ENCODE results near the gene ZMYND10.
A peak's percentile ranks its signal among the peaks of the same experiment; 100 is the strongest.

The ZMYND10 gene

DNA sequence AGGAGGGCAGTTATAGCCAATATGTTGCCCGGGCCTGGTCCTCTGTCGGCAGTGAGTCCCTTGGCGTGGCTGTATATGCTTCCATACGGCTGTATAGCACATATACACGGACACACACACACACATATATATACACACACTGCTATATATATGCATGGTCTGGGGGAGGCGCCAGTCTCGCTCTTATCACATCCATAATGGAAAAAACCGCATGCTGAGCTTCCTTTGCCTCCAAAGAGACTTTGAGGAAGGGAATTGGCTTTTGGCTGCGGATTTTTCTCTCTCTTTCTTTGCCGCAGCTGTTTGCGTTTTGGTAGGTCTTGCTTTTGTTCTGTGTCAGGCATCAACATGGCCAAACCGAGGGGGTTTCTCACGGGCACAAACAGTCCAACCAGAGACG is 25.1 kb upstream of the ZMYND10 start:
- no peak for DNase-seq (ENCODE audit: low spot score)

DNA sequence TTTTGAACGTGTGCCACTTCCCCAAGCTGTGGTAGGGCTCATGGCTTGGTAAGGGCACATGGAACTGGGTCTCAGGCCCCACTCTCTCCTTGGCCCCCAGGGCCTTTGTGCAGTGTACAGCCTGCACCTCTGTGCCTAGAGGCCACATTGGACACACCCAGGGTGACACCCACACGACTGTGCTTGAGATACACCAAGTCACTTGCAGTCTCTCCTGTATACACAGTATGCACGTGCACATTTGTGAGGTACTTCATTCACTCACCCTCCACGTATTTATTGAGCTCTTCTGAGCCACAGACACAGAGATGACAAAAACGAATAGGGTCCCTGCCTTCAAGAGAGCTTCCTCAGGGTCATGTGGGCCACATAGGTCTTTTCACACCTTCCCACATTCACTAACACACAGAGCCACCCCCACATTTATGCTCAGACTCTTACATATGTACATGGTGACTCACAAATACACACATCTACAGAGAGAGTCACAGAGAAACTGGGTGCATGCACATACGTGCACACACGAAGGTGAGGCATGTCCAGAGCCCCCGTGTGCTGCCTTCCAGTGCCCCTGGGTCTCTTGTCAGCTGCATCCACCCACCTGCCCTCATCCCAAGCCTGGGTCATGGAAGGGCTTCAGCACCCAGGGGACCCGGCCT is 23.6 kb upstream of the ZMYND10 start:
- DNase-seq (ENCODE audit: low spot score), result no peak

DNA sequence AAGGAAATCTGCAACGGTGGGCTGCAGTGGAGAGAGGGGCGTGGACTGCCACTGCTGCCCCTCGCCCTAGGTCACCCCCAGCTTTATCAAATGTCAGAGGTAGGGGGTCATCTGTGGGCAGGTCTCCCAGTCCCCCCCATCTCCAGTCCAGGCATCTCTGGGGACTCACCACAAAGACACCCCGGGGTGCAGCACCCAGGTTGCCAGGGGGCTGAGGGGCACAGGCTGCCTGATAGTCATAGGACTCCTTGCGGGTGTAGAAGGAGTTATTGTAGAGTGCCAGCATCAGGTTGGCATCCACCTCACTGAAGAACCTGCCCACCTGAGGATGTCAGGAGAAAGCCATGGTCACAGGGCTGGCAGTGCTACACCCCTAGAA is 20.3 kb upstream of the ZMYND10 start:
- DNase-seq (ENCODE audit: low spot score), result no peak

DNA sequence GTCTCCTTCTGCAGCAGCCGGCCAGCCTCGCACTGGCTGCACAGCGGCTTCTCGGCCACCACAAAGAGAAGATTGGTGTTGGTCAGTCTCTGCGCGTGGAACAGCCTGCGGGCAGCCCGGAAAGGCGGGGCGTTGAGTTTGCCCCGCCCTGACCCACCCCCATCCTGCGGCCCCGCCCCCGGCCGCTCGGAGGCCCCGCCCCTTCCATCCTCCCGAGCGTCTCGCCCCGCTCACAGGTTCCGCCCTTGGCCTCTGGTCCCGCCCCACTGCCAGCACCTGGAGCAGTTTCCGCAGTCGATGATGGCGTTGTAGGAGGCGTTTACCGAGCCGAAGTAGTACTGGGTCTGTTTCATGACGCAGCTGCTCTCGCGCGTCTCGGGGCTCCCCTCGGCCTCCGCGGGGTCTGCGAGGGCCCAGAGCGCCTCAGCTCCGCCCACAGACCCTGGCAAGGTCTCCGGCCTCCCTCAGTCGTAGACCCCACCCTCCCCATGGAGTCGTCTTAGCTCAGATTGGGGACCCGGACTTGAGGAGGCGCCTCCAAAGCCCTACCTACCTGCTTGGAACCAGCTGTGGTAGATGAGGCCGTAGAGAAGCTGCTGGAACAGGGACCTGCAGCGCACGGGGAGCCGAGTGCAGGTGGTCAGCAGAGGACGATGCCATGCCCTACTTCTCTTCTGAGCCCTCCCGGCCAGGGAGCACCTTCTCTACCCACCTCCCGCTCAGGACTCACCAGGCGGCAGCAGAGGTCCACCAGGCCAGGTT is 19.7 kb upstream of the ZMYND10 start:
- DNase-seq (ENCODE audit: low spot score), result peak; percentile 98

DNA sequence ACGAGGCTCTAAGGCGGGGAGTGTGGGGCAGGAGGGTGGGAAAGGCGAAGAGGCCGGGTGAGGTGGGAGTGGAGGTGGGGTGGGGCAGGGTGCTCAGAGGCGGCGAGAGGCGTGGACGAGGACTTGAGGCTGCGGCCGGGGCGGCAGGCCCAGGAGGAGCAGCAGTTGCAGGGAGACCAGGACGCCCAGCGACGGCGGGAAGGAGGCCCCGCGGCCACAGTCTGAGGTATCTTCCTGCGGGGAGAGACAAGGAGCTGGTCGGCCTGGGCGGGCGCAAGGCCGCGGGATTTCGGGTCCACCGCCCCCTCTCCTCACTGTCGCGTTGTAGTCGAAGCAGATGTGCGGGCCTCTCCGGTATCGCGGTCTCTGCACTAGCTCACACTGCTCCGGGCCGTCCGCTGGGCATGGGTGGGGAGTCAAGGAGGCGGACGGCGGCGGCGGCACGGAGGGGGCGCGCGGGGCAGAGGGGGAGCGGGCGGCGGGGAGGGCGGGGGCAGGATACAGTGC is 19.1 kb upstream of the ZMYND10 start:
- no peak for DNase-seq (ENCODE audit: low spot score)

DNA sequence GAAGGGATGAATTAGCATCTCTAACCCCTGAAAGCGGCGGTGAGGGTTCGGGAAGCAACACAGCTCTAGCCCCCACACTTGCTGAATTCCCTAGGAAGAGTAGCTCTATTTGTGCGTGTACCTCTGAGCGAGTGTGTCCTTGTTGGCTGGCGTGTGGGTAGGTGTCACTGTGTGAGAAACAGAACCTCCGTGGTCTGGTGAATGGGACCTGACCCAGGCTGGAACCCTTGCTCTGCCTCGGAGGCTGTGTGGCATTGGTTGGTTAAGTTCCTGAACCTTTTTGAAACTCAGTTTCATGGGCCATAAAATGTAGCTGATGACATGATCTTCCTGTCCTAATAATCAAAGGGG is 14.2 kb upstream of the ZMYND10 start:
- no peak for DNase-seq (ENCODE audit: low spot score)

DNA sequence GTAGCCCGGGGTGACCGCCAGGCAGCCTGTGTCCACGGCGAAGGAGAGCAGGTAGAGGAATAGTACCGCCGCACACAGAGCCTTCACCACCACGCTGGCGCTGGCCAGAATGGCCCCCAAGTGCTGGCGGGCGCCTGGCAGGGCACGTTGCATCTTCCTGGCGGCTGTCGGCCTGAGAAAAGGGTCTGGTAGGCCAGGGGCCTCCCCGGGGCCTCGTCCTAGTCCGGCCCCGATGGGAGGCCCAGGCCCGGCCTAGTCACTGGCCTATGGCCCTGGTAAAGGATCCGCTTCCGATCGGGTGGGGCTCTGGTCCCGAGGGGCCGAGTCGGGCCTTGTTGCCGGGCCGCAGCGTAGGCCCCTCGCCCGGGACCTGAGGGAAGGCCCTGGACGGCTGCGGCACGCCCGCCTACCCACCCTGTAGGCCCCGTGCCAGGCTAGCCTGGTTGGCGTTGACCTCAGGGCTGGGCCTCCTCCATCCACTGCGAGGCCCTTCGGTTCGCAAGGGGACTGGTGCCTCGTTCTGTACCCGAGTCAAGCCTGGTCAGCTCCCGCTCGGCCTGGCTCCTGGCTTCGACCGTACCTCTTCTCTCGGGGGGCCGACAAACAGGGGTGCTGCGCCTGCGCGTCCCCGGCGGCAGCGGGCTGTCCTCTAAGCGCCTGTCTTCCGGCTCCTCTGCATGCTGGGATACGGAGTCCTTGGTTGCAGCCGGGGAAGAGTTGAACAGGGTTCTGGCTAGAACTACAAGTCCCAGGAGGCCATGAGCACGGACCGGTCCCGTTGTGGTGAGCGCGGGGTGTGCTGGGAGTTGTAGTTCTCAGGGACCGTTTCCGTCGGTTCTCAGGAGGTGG is 13.6 kb upstream of the ZMYND10 start, which contains the start of gene TMEM115:
Gene TMEM115 (minus strand): TSS at position 611 of the 849 bp plus-strand sequence. CDS start 458 bp downstream, at position 153.
- peak; percentile 99 for DNase-seq (ENCODE audit: low spot score)

DNA sequence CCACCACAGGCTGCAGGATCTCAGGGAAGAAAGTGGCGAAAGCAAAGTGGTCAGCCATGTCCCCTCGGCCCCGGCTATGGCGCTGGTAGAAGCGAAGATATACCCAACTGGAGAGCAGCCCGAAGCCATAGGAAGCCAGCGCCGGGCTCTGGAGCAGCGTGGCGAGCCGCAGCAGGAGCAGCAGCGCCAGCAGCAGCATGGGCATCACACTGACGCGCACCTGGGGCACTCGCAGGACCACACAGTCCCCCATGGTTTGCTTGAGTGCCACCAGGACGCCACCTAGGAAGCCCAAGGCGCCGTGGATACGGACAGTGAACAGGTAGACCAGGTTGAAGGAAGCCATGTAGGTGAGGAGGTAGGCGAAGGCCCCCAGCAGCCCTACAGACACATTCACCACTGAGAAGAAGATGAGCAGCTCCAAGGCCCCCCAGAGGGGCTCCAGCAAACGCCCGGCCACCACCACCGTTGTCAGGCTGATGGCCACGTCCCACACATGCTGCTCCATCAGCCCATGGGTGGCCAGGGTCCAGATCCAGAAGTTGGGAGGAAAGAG is 12.9 kb upstream of the ZMYND10 start:
- no peak for DNase-seq (ENCODE audit: low spot score)

DNA sequence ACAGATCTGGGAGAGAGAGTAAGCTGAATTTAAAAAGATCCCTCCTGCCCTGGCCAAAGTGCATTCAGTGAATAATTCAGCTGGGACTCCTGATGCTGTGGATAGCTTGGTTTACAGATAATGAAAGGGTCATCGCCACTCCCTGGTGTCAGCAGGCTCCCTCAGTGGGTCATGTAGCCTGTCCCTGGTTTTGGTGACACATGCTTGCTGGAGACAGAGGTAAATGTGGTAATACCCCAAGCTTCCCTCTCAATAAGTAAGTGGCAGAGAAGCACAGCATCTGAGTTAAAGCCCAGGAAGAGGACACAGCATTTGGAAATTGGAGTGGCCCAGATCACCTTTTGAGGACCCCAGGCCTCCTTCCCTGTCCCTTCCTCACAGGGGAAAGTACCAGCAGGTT is 11.9 kb upstream of the ZMYND10 start:
- no peak for DNase-seq (ENCODE audit: low spot score)

DNA sequence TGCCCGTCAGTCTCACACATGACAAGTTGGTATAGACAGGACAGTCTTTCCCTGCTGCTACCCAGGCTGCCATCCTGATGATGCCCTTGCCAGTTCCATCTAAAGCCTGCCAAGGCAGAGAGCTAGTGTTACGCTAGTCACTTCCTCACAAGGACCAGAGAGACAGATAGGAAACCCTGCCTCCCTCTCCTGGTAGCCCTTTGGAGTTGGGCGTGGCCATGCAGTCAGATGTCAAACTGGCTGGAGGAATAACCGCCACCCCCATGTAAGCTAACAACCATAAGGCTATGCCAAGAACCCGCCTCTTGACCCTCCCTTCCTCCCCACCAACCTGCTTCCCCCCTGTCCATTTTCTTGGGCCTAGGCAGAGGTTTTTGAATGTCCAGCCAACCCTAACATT is 11.0 kb upstream of the ZMYND10 start:
- peak; percentile 49 for DNase-seq (ENCODE audit: low spot score)

DNA sequence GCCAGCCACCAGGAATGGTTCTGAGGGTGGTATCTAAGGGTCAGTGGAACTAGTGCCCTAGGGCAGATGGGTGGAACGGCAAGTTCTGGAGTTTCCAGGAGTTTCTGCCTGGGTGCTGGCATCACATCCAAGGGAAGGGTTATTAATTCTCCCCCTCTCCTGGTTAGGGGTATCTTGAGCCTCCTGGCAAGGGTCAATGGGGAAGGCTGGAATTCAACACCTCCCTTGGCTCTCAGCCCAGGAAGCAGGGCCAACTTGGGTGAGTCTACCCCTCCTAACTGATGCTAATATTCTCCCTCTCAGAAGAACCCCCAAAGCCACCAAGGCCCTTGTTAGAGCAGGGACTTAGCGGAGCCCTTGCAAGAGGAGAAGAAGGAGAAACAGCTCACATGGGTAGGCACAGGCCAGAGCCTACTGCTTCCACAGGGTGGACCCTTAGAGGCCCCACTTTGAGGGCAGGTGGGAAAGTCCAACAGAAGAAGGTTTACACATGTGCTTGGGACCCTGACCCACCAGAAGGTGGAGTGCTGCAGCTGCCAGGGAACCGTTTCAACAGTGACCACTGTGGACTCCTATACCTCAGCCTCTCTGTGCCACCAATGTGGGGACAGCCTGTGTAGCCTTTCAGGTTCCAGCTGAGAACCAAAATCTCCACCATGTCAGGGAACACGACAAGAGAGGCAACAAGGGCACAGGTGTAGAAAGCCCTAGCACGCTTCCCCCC is 10.5 kb upstream of the ZMYND10 start:
- DNase-seq (ENCODE audit: low spot score), result no peak

DNA sequence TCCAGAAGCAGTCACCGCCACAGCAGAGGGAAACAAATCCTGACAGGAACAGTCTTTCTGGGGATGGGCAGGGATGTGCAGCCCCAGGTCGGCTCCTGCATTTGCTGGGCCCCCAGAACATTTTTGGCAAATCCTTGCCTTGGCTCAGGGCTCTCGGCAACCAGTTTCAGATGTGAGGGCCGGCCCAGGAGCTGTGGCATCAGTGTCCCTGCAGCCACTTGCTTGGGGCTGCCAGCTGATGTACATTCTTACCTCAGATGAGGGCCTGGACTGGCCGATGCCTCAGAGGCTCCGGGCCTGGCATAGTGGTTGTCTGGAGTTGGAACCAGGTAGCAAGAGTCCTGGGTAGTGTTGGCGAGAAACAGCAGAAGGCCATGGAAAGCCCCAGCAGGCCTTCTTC is 9.3 kb upstream of the ZMYND10 start:
- no peak for DNase-seq (ENCODE audit: low spot score)

DNA sequence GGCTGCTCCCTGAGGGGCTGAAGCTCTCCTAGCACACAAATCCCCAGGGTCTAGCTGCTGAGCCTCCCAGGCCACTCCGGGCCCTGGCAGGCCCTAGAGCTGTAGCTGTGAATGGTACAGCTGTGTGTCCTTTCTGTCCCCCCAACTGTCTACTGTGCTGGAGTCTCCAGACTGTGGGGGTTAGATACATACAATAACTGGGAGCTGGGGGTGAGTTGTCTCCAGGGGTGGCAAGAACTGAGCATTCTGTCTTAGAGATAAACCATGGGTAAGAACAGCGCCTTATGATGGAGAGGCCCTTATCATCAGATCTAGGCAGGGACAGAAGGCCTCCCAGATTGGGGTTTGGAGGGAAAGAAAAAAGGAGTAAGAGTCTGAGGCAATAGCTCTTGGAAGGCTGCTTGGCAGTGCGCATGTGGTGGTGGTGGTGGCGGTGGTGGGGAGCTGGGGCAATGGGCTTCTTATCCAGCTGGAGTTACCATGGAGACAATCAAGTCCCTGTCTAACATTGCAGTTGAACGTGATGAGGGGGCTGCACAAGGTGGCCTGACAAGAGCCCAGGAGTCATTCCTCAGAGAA is 8.7 kb upstream of the ZMYND10 start:
- DNase-seq (ENCODE audit: low spot score), result no peak

DNA sequence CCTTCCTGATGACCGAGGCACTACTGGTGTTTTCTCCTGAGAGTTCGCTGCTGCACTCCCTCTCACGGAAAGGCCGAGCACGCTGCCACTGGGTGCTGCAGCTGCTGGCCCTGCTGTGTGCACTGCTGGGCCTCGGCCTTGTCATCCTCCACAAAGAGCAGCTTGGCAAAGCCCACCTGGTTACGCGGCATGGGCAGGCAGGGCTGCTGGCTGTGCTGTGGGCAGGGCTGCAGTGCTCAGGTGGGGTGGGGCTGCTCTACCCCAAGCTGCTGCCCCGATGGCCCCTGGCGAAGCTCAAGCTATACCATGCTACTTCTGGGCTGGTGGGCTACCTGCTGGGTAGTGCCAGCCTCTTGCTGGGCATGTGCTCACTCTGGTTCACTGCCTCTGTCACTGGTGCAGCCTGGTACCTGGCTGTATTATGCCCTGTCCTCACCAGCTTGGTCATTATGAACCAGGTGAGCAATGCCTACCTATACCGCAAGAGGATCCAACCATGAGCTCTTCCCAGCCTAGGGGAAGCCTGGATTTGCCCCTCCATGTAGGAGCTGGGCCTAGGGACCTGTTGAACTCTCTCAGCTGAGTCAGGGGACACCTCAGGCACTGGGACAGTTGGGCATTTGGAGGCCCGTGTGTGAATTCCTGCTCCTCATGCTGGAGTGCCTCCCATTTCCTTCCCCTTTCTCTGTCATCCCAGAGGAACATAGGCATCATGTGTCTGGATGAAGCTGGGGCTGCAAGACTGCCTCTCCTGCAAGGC is 7.9 kb upstream of the ZMYND10 start:
- DNase-seq (ENCODE audit: low spot score), result no peak

DNA sequence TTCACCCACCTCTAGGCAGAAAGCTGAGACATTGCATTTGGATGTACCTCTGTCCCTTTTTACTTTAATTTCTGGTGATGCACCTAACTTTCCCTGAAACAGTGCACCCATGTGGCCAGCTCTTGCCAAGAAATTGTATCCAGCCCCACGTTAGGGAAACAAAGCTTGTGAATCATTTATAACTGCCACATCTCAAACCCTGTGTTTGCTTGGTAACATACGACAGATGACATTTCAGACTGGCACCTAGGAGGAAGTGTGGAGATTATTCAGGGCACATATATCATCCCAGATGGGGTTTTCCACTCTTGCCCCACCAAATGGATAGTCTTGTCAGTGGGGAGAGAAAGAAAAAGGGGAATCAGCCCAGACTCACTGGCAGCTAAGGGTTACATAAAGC is 7.2 kb upstream of the ZMYND10 start:
- no peak for DNase-seq (ENCODE audit: low spot score)

DNA sequence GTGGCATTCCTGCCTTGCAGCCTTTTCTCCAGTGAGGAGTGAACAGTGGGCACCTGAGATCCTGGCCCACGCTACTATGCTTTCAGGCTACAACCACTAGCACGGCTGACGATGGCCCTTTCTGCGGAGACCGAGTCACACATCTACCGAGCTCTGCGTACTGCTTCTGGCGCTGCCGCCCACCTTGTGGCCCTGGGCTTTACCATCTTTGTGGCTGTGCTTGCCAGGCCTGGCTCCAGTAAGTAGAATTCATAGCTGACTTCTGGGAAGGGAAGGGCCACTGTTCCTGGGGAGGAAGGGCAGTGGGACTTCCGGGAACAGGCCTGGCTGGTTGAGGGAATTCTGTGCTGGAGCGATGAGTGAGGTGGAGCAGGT is 5.8 kb upstream of the ZMYND10 start:
- no peak for DNase-seq (ENCODE audit: low spot score)

DNA sequence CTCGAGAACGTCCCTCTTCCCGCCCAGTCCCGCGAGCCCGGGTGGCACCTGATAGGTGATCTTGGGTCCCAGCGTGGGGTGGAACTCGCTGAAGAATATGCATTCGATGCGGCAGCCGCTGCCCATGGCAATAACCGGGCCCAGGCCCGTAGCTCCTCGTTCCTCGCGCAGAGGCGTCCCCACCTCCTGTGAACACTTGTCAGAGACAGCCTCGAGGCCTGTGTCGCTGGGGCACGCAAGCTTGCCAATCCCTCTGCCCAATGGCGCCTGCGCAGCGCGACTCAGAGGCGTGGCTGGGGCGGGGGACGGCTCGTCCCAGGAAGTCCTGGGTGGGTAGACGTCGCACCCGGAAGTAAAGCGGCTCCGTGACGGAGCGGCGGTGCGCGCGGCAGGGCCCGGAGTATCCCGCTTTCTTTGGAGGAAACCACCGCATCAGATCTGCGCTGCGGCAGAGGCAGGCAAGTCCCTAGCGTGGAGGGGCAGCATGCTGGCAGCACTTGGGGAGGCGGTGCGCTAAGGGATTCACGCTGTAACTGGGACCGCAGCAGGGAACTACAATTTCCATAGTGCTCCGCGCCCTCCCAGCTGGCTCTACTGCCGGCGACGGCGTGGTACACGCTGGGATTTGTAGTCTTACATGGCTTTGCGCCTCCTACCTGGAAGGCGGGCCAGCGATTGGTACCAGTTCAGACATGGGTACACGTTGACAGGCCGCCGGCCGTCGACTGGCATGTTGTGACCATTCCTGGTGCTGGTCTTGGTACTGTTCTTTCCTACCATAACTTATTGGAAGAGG is 5.2 kb upstream of the ZMYND10 start, which contains the start of the genes CYB561D2 and NPRL2:
Gene CYB561D2 (plus strand): TSS at position 336 of the 796 bp plus-strand sequence. CDS start 572 bp downstream, outside the sequence.
Gene NPRL2 (minus strand): TSS at position 249 of the 796 bp plus-strand sequence. CDS start 123 bp downstream, at position 126.
- DNase-seq (ENCODE audit: low spot score), result peak; percentile 97

DNA sequence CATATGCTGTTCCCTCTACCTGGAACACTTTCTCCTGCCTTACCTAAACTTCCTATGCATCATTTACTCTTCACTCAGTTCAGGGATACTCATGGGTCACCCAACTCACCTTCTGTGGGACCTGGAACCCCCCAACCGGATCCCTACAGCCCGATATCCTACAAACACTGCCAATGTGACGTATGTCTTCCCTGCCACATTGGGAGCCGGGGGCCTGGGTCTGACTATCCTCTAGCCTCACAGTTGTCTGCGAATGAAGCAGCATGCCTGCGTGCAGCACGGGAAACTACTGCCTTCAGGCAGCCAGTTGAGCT is 4.6 kb upstream of the ZMYND10 start:
- DNase-seq (ENCODE audit: low spot score), result no peak

DNA sequence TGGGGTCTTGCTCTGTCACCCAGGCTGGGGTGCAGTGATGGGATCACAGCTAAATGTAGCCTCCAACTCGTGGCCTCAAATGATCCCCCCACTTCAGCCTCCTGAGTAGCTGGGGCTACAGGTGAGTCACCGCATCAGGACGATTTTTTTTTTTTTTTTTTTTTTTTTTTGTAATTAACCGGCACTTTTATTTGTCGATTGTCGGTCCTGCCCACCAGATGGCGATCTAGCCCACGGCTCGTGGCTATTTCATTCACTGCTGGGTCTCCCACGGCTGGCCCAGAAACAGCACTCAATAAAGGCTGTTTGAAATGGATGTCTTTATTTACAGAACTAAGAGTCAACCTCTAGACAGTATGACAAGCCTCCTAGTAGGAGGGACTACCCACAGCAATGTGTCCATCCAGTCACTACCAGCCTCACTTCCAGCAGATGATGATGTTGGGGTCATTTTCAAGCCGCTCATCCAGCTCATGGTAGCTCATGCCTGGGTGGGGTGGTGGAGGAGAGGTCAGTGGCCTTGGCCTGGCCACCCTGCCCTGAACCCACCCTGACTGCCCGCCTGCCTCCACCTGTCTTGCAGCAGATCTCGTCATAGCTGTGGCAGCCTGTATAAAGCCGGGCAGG is 1.8 kb upstream of the ZMYND10 start:
- DNase-seq (ENCODE audit: low spot score), result peak; percentile 77
